Stimulated activated CD8-positive, alpha-beta memory T cell treated with anti-CD3 and anti-CD28 coated beads, Interleukin-2, amount 100 ng/mL, for 48 hours (primary cell): ENCODE results near the gene CLCNKB.

ENCODE experiments used
- DNase-seq, 2 donors: peaks; one replicate each; pipeline ENCODE4 v3.0.0-alpha.2; 2020; ENCODE audit warnings: low read depth in 2 of 2

Gene CLCNKB

DNA sequence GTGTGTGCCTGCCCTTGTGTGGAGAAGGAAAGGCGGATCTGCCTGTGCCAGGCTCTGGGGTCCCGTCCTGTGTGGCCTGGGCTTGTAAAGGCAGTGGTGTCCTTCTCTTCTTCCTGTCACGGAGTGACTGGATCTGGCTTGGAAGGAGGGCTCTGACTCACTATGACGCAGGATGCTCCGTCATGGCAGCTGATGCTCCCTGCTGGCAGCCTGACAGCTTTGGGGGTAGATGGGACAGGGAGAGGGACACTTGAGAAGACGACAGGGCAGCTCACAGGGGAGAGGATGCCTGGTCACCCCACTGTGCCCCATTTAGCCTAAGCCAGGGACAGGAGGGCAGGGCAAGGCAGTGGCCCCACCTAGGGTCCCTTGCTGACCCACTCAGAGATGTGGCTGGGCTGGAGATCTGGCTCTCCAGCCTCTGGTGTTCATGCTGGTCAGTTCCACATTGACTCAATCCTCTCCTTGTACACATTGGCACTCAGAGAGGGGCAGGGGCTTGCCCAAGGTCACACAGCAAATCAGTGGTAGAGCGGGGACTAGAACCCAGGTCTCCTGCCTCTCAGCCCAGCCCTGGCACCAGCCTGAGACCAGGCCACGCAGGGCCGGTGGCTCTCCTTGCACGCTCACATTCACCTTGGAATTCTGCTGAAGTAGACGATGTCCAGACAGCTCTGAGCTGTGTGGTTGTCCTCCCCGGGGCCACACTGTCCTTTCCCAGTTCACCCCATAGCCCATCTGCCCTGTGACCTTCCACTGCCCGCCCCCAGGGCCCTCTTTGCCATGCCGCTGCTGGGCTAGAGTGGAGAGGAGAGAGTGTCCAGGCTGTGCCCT lies 32.7 kb downstream of the CLCNKB start:
- no peak for DNase-seq

DNA sequence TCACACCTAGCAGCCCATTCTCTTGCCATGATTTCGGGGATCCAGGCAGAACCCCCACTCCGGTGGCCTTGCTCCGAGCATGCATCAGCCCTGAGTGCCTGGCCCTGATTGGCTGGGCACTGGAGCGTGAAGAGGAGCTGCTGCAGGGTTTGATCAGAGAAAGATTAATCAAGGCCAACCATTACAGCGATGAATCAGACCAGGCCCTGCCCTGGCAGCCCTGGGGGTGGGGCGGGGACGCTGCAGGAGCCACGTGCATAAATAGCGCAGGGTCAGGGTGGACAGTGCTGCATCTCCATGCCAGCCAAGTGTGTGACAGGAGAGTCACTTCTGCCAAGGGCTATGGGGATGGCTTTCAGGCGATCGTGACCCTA lies 33.3 kb downstream of the CLCNKB start:
- no peak for DNase-seq

DNA sequence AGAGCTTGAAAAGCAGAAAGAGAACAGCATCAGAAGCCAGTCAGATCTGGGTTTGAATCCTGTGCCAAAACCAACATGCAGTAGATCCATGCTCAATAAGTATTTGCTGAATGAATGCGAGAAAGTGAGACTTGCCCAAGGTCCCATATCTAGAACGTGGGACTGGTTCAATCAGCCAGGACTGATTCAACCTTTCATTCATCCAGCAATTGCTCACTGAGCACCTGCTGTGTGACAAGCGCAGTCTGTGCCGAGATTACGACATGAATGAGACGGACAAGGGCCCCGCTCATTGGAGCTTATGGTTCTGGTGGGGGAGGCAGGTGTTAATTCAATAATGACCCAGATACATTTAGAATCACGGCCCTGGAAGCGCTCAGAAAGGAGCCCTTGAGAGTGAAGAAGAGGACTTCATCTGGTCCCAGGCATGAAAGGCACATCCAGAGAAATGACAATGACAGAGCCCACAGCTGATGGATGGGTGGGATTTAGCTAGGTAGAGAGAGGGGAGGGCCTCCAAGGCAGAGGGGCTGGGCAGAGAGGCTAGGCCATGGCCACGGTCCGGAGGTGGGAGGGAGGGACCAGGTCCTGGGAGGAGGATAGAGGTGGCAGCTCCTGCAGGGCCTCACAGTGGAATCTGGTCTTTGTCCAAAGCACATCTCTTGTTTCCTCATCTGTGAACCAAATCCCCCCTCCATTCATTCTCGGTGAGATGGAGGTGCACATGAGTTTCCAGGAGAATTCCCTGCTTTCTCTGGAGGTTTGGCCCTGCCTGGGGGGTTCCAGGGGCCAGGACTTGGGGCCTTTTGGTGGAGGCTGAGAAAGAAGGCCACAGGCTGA lies 34.0 kb downstream of the CLCNKB start:
- no peak for DNase-seq

DNA sequence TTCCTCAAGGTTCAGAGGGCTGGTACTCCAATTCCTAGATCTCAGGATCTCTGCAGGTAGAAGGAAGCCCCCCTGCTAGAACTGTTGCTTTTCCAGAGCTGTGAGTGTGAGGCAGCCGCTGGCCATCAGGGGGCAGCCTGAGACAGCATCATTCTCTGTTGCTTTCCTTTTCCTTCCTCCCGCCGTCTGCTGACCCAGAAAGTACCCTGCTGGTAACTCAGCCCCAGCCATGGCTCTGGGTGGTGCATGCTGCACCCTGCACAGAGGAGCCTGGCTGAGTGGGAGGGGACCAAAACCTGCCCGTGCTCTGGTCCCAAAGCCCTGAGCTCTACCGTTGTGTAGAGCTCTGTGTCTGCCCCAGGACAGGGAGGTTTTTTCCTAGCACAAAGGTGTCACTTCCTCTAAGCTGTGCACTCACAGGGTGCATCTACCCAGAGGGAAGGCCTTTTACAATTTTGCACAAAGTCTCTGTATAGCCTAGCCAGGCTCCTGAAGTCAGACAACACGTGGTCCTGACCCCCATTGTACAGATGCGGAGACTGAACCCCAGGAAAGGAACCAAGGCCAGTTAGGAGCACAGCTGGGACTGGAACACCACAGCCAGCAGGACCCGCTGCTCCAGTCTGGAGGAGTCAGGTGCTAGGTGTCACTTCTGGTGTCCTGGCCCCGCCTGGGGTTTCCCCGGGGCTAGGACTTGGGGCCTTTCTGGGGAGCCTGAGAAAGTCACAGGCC lies 35.5 kb downstream of the CLCNKB start:
- peak; percentile 45 to 64 for DNase-seq

DNA sequence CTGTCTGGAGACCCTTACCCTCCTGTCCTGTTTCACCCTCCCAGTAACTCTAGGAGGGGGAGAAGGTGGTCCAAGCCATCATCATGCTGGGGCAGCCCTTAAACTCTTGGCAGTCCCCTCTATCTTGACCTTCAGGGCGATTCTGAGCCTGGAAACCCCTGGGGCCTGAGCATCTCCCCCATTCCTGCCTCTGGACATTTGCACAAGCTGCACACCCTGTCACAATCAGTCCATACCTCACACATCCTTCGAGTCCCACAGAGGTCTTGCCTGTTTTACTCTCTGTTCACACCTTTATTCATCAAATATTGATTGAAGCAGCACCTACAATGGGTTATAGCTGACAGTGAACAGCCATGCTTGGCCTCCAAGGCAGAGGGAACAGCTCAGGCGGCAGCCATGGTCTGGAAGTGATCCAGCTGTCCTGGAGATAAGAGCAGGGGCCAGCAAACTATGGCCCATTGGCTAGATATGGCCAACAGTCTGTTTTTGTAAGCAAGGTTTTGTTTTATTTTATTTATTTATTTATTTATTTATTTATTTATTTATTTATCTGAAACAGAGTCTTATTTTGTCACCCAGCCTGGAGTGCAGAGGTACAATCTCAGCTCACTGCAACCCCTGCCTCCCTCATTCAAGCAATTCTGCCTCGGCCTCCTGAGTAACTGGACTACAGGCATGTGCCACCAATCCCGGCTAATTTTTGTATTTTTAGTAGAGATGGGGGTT lies 37.0 kb downstream of the CLCNKB start:
- no peak for DNase-seq

DNA sequence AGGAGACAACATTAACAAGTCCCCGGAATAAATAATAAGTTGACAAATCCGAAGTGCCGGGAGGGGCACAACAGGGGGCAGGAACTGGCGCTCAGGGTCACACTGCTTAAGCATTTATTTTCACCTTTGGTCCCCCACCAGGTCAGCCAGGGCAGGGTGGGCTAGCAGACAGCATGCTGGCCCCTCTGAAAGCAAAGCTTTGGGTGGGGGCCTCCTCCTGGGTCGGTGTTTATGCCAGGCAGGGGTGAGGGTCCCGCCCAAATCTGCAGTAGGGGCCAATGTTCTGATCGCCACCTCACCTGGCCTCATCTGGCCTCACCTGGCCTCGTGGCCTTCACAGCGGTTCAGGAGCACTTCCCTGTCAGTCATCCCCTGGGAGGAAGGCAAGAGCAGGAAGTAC lies 38.1 kb downstream of the CLCNKB start:
- no peak for DNase-seq

DNA sequence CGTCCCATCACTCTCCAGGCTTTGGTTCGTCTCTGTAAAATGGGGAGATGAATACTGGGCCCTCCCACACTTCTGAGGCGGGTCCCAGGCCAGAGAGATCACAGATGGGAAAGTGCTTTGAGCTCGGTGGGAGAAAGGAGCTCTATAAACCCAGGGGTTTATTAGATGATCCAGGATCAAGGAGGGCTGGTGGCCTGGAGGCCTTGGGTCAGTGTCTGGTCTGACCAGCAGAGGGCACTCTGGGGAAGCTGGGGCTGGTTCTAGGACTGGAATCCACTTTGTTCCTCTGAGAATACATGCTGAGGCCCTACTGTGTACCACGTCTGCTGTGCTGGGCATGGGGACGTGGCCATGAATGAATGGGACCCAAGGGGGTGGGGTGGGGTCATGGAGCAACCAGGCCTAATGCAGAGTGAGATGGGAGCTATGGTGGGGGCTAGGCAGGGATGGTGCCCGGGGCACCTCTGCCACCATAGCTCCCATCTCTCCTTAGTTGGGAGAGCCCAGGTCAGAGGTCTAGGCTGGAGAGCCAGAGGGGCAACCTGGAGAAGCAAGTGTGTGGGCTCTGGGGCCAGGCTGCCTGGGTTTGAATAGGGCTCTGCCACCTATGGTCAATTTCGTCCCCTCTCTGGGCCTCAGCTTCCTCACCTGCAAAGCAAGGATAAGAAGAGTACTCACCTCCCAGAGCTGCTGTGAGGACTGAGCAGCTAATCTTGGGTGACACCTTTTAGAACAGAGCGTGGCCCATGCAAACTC lies 38.9 kb downstream of the CLCNKB start:
- peak; percentile 48 to 56 for DNase-seq

DNA sequence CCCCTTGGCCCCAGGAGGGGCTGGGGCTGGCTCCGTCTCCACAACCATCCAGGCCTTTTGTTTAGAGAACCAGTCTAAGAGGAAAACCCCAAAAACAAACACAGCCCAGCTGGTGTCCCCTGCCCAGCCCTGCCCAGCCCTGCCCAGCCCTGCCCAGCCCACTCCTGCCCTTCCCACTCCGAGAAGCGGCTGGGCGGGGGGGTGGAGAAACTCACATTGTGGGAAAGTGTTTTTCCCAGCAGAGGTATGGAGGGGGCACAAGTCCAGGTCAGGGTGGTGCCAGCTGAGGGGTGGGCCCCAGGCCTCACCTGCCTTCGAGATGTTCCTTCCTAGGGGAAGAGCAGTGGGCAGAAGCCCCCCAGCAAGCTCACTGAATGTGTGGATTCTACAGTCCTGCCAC lies 39.9 kb downstream of the CLCNKB start:
- no peak for DNase-seq

DNA sequence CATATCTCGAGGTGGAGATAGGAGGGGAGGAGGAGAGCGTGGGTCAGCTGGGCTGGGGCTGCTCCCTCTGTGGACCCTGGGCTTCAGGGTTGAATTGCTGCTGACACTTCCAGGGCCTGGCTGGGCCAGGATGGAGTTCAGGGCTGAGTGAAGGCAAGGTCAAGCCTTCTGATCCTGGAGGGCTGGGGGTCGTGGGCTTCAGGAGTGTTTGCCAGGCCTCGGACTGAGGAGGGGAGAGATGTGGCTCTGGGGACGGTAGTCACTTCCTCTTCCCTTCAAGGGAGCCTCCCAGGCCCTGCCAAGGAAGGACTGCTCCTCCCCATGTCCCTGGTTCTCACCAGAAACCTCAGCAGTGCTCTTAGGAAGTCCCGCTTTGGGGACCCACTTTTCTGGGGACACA lies 41.9 kb downstream of the CLCNKB start:
- DNase-seq = no peak

DNA sequence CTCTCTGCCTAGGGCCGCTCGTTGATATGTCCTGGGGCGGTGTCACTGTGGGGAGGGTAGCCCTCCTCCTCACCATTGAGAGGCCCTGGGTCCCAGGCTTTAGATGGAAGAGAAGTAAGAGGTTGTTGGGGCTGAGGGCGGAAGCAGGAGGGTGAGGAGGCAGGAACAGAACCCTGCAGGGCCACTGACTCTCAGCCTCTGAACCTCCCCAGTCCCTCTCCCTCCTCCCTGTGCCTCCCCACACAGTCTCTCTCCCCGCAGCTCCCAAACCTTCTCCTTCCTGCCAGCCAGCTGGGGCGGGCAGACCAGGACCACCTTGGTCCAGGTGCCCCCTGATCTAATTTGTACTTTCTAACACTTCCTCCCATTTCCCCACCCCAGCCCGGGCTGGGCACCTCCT lies 44.2 kb downstream of the CLCNKB start:
- DNase-seq = no peak

DNA sequence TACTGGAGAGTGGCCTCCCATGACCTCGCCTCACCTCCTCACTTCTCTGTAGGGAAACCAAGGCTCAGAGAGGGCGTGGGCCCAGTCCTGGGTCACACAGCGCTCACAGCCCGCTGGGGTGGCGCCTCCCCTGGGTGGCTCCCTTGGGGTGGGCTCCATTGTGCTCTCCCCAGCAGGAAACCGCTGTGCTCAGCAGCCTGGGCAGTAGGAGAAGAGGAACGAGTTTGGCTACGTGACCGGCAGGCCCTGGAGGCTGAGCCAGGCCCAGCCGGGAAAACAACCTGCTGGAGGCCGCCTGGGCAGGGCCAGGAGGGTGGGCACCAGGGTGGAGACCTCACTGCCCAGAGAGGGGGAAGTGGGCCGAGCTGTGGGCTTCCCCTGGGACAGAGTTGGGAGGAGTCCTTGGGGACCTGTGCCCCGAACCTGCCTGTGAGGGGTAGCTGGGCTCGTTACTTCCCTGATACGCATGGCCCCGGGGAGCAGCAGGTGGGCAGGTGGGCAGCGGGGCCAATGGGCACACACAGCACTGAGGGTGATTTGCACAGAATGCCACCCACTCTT lies 44.8 kb downstream of the CLCNKB start:
- DNase-seq = no peak

DNA sequence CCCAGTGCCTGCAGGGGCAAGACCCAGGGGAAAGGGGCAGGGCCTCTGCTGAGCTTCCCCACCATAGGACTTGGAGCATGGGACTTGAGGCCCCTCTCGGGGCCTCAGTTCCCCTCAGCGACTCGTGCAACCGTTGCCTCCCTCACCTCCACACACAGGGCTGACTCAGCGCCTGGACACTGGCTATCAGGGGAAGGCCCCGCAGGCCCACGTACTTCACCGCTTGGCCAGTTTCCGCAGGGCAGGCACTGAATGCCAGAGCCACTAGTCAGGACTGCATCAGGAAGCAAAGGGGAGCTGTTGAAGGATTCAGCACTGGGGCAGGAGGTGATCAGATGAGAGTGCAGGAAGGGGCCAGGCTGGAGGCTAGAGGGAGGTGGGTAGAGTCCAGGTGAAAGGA lies 45.4 kb downstream of the CLCNKB start:
- DNase-seq = no peak

DNA sequence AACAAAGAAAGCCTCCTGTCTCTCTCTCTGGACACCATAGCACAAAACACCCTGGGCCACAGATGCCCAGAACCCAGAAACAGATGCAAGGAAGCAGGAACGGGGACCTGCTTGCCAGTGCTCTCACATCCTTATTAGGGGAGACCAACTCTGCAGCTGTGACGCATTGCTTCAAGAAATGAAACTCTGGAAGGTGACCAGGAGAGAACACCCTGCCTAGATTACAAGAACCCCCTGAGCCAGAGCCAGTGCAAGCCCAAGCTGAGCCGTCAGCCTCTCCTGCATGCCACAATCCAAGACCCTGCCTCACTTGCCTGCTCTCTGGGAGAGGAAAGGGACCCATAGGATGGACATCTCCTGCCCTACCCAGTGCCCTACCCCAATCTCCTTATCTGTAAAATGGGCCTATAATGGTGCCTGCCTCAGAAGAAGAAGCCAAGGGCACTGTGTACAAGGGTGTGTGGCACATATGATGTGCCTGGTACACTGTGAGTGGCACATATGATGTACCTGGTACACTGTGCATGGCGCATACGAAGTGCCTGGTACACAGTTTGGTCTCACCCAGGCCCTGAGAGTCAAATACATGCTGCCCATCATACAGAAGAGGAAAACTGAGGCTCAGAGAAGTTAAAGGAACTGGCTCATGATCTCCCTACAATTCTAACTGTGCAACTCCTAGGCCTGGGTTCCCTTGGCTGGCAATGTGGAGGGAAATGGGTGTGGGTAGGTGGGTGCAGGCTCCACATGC lies 46.7 kb downstream of the CLCNKB start:
- no peak for DNase-seq

DNA sequence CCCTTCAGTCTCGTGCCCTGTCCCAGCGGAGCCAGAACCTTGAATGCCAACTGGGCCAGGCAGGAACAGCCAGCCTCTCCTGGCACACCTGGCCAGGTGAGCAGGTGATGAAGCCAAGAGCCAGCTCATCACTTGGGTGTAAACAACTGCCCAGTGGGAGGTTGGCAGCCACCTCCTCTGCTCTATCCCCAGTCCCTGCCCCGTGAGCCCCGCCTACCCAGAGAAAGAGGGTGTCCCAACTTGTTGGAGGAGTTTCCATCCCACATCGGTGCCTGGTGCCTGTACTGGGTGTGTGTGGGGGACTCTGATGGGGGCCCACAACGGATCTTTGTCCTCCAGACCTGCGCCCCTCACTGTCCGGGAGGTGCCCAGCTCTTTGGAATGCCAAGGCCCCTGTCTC lies 47.7 kb downstream of the CLCNKB start:
- no peak for DNase-seq

DNA sequence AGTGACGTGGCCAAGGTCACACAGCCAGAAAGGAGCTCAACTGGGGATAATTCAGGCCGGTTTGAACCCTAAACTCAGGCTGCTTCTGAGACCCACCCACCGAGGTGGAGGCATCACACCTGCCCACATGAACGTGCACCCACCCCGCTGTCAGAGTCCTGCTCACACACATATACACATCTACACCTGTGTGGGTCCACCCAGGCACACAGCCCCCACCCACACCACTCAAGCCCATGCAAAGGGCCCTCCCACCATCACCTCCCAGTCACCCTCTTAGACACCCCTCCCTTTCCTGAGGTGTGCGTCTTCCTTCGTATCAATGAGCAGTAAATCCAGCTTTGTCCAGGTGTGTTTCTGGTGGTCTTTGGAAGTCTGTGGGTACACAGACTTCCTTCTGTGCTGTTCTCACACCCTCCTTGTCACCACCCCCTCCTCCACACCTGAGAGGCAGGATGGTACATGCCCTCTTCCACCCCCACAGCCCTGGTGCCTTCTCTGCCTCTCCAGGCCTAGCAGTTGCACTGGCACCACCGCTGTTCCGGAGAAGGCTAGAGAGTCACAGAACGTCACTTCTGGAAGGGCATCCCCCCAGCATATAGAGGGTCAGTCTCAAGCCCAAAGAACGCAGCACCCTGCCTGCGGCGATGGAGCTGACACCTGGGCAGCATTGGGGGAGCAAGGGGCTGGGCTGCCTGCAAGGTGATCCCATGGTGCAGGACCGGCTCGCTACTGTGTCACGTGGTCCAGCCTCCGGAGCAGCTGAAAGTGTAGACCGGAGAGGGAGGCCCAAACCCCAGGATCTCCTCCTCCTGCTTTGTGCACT lies 48.7 kb downstream of the CLCNKB start:
- DNase-seq = no peak

DNA sequence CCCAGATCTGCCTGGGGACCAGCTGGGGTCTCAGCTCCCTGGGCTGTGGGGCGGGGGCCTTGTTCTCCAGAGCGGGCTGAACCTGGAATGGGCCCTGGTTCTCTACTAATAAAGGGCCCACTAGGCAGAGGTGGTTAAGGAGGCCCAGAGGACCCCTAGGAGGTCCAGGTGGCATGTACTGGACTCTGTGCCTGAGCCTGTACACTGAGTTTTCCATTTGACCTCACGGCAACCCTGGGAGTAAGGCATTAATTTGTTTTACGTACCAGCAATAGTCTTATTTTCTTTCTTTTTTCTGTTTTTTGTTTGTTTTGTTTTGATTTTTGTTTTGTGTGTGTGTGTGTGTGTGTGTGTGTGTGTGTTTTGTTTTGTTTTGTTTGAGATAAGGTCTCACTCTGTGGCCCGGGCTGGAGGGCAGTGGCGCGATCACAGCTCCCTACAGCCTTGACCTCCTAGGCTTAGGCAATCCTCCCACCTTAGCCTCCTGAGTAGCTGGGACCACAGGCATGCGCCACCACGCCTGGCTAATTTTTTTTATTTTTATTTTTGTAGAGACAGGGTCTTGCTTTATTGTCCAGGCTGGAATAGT lies 49.4 kb downstream of the CLCNKB start:
- no peak for DNase-seq

DNA sequence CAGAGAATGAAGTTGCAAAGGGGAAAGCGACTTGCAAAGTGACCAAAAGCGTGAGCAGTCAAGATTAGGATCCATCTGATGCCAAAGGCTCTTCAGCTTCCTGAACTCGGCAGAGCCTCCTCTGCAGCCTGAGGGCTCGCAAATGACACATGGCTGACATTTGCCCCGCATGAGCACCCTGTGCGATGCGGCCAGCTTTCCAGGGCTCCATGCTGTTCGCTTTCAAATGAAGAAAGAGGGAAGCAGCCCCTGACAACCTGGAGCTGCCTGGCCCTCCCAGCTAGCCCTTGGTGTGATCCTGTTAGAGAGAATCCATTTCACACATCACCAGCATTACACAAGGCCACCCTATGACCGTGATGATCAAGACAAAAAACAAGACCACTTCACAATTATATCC lies 50.0 kb downstream of the CLCNKB start:
- no peak for DNase-seq

DNA sequence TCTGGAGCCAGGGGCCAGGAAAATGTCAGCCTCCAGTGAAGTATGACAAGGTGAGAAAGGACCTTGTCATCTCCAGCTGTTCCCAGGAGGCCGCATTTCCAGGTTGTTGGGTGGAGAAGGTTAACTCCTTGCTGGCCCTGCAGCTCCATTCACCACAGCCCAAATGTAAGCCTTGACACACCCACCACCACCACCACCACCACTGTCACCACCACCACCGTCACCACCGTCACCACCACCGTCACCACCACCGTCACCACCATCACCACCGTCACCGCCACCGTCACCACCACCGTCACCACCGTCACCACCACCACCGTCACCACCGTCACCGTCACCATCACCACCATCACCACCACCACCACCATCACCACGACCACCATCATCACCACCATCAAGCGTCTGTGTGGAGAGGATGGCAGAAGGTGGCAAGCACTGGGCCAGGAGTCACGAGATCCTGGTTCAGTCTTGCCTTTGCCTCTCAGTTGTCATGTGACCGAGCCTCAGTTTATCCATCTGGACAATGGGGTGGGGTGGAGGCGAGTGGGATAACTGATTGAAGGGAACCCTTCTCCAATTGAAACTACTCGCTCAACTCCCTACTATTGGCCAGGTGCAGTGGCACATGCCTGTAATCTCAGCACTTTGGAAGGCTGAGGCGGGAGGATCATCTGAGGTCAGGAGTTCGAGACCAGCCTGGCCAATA lies 51.0 kb downstream of the CLCNKB start:
- DNase-seq = no peak
